NT2/D1 (cell line): Measurements from ENCODE around the gene ZNF618.

ENCODE experiments used
- SUZ12 ChIP-seq: IDR thresholded peaks from 2 replicates; pipeline ENCODE4 v1.6.1; 2011; ENCODE audit not compliant: insufficient read length, insufficient read depth; ENCODE audit errors: extremely low read depth
- YY1 ChIP-seq: IDR thresholded peaks from 2 replicates; pipeline ENCODE4 v1.6.1; 2011; ENCODE audit not compliant: insufficient read length, insufficient read depth
- ZNF274 ChIP-seq: IDR thresholded peaks from 2 replicates; pipeline ENCODE4 v1.6.1; 2011; ENCODE audit warnings: mild to moderate bottlenecking, low read depth, low read length

- no peak for TF ChIP-seq SUZ12
- no peak for TF ChIP-seq YY1
- no peak for TF ChIP-seq ZNF274
Observed at GRCh38 chr9:114099669-114100270, 223.7 kb downstream of the ZNF618 start.
